ENCODE results near the gene ANKRD62.

DNA sequence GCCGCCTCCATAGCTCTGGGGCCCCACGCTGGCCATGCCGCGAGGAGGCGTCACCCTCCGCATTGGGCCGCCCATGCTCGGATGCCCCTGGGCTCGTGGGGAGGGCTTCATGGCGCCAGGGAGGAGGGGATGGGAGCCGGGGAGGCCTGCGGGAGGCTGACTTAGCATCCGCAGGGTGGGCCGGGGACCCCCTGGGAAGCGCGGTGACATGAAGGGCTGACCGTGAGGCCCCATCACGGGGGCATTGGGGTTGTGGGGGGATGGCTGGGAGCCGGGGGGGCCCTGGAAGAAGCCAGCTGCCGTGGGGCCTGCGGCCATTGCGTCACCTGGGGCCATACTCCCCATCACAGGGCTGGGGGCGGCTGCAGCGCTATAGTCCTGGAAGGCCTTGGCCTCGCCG is 26.0 kb upstream of the ANKRD62 start:
- TF ChIP-seq, protein P1, sequence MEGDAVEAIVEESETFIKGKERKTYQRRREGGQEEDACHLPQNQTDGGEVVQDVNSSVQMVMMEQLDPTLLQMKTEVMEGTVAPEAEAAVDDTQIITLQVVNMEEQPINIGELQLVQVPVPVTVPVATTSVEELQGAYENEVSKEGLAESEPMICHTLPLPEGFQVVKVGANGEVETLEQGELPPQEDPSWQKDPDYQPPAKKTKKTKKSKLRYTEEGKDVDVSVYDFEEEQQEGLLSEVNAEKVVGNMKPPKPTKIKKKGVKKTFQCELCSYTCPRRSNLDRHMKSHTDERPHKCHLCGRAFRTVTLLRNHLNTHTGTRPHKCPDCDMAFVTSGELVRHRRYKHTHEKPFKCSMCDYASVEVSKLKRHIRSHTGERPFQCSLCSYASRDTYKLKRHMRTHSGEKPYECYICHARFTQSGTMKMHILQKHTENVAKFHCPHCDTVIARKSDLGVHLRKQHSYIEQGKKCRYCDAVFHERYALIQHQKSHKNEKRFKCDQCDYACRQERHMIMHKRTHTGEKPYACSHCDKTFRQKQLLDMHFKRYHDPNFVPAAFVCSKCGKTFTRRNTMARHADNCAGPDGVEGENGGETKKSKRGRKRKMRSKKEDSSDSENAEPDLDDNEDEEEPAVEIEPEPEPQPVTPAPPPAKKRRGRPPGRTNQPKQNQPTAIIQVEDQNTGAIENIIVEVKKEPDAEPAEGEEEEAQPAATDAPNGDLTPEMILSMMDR (IDR thresholded peaks at IDR 0.05), result no peak
- TF ChIP-seq POLR2AphosphoS5 (IDR thresholded peaks at IDR 0.05; ENCODE audit: insufficient read depth in 1 of 2, low read depth in 1 of 2) (no peak), POLR2A (IDR thresholded peaks at IDR 0.05) (no peak)

All from vagina (tissue), 2 donors.